Adipose tissue (tissue), 3 donors: ENCODE measurements around the gene DUOX2. TPM values are rescaled to one million over a fixed set of nuclear protein-coding genes. Genes with fewer than 3 reads are reported as not detected.

ENCODE experiments used
- H3K27ac ChIP-seq: one replicate; pipeline ENCODE4 v1.5.1; 2013; ENCODE audit warnings: low read depth, low read length
- WGBS, 3 donors: extraction: QIAGEN DNeasy Blood & Tissue Kit; methylation state at CpG; one replicate each; pipeline ENCODE4 v1.1.7; 2013; 5-methylcytosine and 5-hydroxymethylcytosine counted together
- polyA plus RNA-seq, 3 donors: library from polyadenylated mRNA; stranded (reverse); fragments of 200-250 nt; gene quantifications; one replicate each; pipeline ENCODE4 v1.2.3, GENCODE V29; 2013
- donor health status: healthy with polysubstance abuse.
- donor health status: Bipolar disorder and iron deficiency.
- donor health status: healthy.

DUOX2 gene
- polyA plus RNA-seq, 3 donors = 0.08 to 1.6 (median 1.1) TPM

GRCh38 chr15:45126535-45127158, 12.7 kb upstream of the DUOX2 start:
- no peak overlapping the region for H3K27ac ChIP-seq
- WGBS, 3 donors = 55 to 62% (median 61%) methylated on average over 2 of the region's 2 CpGs

- H3K27ac ChIP-seq = no peak overlapping the region
Measured at GRCh38 chr15:45123397-45123796, 9.4 kb upstream of the DUOX2 start.

GRCh38 chr15:45122719-45123118, 8.7 kb upstream of the DUOX2 start:
- no peak overlapping the region for H3K27ac ChIP-seq
- 82 to 87% (median 83%) methylated on average over 7 of the region's 7 CpGs for WGBS, 3 donors

GRCh38 chr15:45121706-45122417, 7.9 kb upstream of the DUOX2 start:
- WGBS, 3 donors = 52 to 60% (median 55%) methylated on average over 9 of the region's 9 CpGs
- no peak overlapping the region for H3K27ac ChIP-seq

- WGBS, 3 donors = 89 to 95% (median 91%) methylated on average over 3 of the region's 3 CpGs
- no peak overlapping the region for H3K27ac ChIP-seq
Measured at GRCh38 chr15:45121020-45121419, 7.0 kb upstream of the DUOX2 start.

GRCh38 chr15:45120081-45120972, 6.4 kb upstream of the DUOX2 start:
- H3K27ac ChIP-seq = no peak overlapping the region
- 94 to 97% (median 95%) methylated on average over 10 of the region's 10 CpGs for WGBS, 3 donors

GRCh38 chr15:45118996-45119395, 5.0 kb upstream of the DUOX2 start:
- no peak overlapping the region for H3K27ac ChIP-seq
- 86 to 95% (median 91%) methylated on average over 5 of the region's 5 CpGs for WGBS, 3 donors

GRCh38 chr15:45118131-45118588, 4.2 kb upstream of the DUOX2 start:
- H3K27ac ChIP-seq = no peak overlapping the region
- 0 to 1% (median 0%) methylated on average over 14 of the region's 14 CpGs for WGBS, 3 donors

- no peak overlapping the region for H3K27ac ChIP-seq
- WGBS, 3 donors = 23 to 33% (median 31%) methylated on average over 30 to 33 of the region's 33 CpGs
Measured at GRCh38 chr15:45117308-45118130, 3.5 kb upstream of the DUOX2 start.

- no peak overlapping the region for H3K27ac ChIP-seq
- 7 to 10% (median 8%) methylated on average over 60 to 65 of the region's 65 CpGs for WGBS, 3 donors
Measured at GRCh38 chr15:45116482-45117307, 2.7 kb upstream of the DUOX2 start.

- WGBS, 3 donors = 19 to 28% (median 23%) methylated on average over 19 of the region's 19 CpGs
- H3K27ac ChIP-seq = no peak overlapping the region
Measured at GRCh38 chr15:45116006-45116481, 2.1 kb upstream of the DUOX2 start.

GRCh38 chr15:45115312-45115820, 1.4 kb upstream of the DUOX2 start:
- H3K27ac ChIP-seq = no peak overlapping the region

GRCh38 chr15:45114751-45115085, 746 bp upstream of the DUOX2 start:
- 3 to 15% (median 3%) methylated on average over 2 of the region's 2 CpGs for WGBS, 3 donors
- H3K27ac ChIP-seq = no peak overlapping the region

More at GRCh38 chr15:45115312-45115820, 1.4 kb upstream of the DUOX2 start:
- 53 to 72% (median 57%) methylated on average over 7 of the region's 7 CpGs for WGBS, 3 donors

GRCh38 chr15:45113380-45113990, 487 bp downstream of the DUOX2 start:
- 6 to 11% (median 7%) methylated on average over 14 of the region's 14 CpGs for WGBS, 3 donors
- no peak overlapping the region for H3K27ac ChIP-seq

- 1 to 2% (median 2%) methylated on average over 56 to 58 of the region's 58 CpGs for WGBS, 3 donors
- no peak overlapping the region for H3K27ac ChIP-seq
Measured at GRCh38 chr15:45112591-45113379, 1.2 kb downstream of the DUOX2 start.

- 3 to 6% (median 4%) methylated on average over 13 of the region's 13 CpGs for WGBS, 3 donors
- no peak overlapping the region for H3K27ac ChIP-seq
Measured at GRCh38 chr15:45112143-45112590, 1.8 kb downstream of the DUOX2 start.
